ENCODE results near the gene TRMT1. TPM values are rescaled to one million over a fixed set of nuclear protein-coding genes. Genes with fewer than 3 reads are reported as not detected.

Gene TRMT1
- total RNA-seq, 2 donors from 2014 or later = 22.0 to 23.6 TPM

DNA sequence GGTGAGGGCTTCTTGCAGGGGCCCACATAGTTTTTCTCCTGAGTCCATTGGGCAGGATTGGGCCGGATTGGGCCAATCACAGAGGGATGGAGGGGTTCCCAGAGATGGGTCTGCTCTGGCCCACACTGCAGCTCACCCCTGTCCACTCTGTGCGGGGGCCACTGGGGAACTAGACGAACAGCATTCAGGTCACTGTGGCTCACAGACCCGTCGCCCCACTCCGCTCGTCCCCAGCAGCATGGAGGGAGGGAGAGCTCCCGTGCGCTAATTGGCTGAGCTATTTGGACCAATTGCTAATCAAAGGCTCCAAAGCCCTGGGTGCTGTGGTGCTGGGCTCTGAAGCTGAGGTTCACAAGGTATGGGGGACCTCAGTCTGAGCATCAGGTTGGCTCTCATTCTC, 12.8 kb upstream of the TRMT1 start:
- no peak for ATAC-seq
- intact Hi-C loops (cut with DNase I, micrococcal nuclease) = no loop called here
- no peak for DNase-seq

GRCh38 chr19:13128583-13128982, 12.0 kb upstream of the TRMT1 start:
- intact Hi-C loops (cut with DNase I, micrococcal nuclease) = no loop called here
- no peak for ATAC-seq

GRCh38 chr19:13127811-13128575, 11.5 kb upstream of the TRMT1 start:
- intact Hi-C loops (cut with DNase I, micrococcal nuclease) = no loop called here
- ATAC-seq (no peak), DNase-seq (no peak)

More at GRCh38 chr19:13128583-13128982, 12.0 kb upstream of the TRMT1 start:
- no peak for DNase-seq

- intact Hi-C loops (cut with DNase I, micrococcal nuclease) = no loop called here
- no peak for DNase-seq
- no peak for ATAC-seq
These were observed 10.5 kb upstream of the TRMT1 start for GRCh38 chr19:13127051-13127450.

GRCh38 chr19:13122980-13123957, 6.7 kb upstream of the TRMT1 start:
- intact Hi-C loops (cut with DNase I, micrococcal nuclease) = no loop called here
- no peak for ATAC-seq
- no peak for DNase-seq

GRCh38 chr19:13122275-13122878, 5.8 kb upstream of the TRMT1 start:
- DNase-seq = no peak
- intact Hi-C loops (cut with DNase I, micrococcal nuclease) = no loop called here

DNA sequence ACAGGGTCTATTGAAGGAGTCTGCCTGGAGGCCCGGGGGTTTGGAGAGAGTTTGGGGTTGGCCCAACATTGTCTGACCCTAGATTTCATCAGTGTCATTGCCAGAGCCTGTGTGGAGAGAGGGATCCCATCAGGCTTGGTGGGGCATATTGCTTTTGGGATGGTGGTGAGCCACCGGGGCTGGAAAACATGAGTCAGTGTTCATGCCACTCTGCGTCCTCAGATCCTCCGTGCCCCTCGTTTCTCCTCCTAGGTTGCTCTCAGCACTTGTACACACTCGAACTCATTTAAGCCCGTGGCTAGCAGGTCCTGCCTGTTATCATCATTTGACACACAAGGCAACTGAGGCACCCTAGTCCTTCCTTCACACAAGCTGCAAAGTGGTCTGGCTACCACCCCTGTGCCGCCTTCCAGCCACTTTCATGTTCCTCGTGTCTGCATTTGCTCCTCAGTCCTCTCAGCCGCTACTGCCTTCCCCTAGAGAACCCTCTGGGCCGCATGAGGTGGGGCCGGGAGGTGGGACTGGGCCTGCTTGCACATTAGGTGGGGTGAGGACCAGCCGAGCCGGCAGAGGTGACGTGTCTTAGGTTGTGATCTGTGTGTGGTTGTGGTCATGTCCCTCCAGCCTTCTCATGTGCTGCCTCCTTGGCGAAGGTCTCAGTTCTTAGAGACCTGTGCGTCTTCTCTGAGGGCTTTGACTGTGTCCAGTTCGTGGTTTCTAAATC, 5.2 kb upstream of the TRMT1 start:
- intact Hi-C loops (cut with DNase I, micrococcal nuclease) = no loop called here
- DNase-seq (no peak), ATAC-seq (no peak)

More at GRCh38 chr19:13122275-13122878, 5.8 kb upstream of the TRMT1 start:
- no peak for ATAC-seq

GRCh38 chr19:13120817-13121216, 4.3 kb upstream of the TRMT1 start:
- no peak for ATAC-seq
- intact Hi-C loops (cut with DNase I, micrococcal nuclease) = no loop called here
- no peak for DNase-seq

DNA sequence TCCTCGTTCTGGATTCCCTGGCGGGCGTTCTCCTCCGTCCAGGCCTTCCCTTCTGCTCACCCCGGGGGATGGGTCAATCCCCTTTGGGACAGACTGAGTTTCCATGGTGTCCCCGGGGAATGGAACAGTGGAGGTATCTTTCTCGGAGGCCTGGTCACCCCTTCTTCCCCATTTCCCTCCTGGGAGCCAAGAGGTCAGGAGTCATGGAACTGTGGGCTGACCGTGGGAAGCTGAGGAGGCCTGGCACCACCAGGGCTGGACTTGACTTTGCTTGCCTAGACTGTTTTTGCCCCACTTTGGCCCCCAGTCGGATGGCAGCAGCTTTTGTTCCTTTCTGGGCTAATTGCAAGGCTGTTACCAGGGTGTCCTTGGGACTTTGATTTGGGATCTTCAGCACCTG, 3.5 kb upstream of the TRMT1 start:
- no peak for DNase-seq
- no peak for ATAC-seq
- intact Hi-C loops (cut with DNase I, micrococcal nuclease) = no loop called here

DNA sequence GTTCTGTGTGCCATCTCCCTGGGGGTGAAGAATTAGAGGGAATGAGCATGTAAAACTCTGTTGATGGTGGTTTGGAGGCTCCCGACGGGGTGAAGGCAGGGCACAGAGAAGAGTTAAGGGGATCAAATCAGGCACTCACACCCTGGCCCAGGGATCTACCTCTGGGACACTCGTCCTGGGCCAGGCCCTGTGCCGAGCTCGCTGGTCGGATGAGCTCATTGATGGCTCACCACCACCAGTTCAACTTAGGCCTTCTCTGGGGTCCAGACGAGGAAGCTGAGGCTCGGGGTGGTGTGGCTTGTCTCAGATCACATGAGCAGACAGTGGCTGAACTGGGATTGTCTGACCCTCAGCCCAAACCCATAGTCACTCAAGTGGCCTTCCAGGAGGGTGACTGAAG, 3.1 kb upstream of the TRMT1 start:
- no peak for DNase-seq
- ATAC-seq = no peak
- intact Hi-C loops (cut with DNase I, micrococcal nuclease) = no loop called here

DNA sequence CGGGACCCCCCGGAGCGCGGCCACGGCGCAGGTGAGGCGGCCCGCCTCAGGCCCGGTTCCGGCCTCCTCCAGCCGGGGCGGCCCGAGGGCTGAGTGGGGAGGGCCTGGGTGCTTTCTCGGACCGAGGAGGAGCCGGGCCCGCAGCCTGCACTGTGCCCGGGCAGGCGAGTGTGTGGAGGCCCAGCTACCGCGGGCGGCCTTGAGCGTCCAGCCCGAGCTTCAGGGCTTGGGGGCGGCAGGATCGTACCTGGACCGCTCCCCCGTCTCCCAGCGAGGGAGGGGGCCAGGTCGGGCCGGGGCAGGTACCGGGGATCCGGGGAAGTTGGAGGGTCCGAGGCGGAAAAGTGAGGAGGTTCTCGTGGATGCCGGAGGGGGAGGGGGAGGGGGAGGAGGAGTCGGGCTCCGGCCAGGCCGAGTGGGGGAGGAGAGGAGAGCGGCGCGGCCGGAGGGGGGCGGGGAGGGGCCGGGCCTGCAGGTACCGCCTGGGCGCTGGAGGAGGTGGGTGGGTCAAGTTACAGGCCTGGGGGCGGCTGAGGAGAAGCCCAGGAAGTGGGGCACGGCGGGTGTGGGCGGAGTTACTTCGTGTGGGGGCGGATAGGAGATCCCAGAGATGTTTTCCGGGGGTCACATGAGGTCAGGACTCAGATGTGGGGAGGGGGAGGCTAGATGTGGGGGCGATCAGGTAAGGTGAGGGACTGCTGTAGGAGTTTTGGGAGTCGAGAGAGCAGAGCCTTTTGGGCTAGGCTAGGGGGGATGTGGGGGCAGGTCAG, 2.1 kb upstream of the TRMT1 start:
- intact Hi-C loops (cut with DNase I, micrococcal nuclease) = no loop called here
- DNase-seq (peak; percentile 69 to 72), ATAC-seq (peak; percentile 17)

- peak; percentile 89 for ATAC-seq
- intact Hi-C loops (cut with DNase I, micrococcal nuclease) = no loop called here
- peak; percentile 89 to 90 for DNase-seq
These were observed 1.4 kb upstream of the TRMT1 start, which contains the start of gene NACC1 for GRCh38 chr19:13117772-13118423. Gene NACC1, plus strand, starts transcription at chr19:13118264. Its CDS starts 16,944 bp downstream, at chr19:13135208.

DNA sequence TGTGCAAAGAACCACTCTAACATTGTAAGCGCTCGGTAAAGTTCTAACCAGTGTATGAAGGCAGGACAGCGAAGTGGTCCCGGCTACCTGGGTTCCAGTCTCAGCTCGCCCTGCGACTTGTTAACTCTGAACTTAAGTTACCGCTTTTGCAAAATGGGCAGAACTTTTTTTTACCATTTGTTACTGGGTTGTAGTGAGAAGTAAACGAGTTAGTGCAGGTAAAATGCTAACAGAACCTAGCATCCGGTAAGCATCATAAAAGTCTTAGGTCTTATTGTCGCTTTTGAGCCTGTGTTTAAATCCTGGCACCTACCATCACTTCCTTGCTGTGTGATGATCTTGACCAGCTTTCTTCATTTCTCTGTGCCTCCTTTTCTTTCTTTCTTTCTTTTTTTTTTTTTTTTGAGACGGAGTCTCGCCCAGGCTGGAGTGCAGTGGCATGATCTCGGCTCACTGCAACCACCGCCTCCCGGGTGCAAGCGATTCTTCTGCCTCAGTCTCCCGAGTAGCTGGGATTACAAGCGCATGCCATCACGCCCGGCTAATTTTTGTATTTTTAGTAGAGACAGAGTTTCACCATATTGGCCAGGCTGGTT, 734 bp upstream of the TRMT1 start:
- intact Hi-C loops (cut with DNase I, micrococcal nuclease) = no loop called here
- ATAC-seq (peak; percentile 18), DNase-seq (peak in 1 of 2 donors; percentile 40)

DNA sequence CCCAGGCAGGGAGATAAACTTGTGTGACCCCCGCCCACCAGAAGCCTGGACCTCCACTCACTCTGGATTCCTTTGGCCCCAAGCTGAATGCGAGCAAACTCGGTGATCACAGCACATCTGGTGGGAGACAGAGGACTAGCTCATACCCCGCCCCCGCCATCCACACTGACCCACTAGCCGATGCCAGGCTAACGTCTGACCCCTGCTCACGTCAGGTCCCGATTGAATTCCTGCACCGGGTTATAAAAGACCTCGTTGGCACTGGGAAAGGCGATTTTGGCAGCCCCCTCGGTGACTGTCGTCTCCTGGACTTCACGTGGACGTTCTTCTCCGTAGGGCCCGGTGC, 631 bp downstream of the TRMT1 start:
- DNase-seq (no peak), ATAC-seq (no peak)
- intact Hi-C loops (cut with DNase I, micrococcal nuclease) = no loop called here

DNA sequence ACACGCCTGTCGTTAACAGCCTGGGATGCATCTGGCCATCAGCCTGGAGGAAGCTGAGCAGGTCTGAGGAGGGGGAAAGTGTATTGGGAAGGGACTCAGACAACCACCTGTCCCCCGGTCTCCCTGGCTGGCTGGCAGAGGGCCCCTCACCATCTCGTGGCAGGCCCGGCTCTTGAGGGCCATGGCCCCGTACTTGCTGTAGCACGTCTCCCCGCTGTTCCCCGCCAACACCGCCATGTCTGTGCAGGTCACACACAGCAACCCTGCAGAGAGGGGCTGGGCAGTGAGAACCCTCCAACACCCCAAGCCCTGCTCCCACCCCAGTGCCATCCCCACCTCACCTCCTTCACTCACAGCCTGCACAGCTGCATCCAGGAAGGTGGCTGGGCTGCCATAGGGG, 4.0 kb downstream of the TRMT1 start:
- intact Hi-C loops (cut with DNase I, micrococcal nuclease) = no loop called here
- ATAC-seq (no peak), DNase-seq (no peak)

DNA sequence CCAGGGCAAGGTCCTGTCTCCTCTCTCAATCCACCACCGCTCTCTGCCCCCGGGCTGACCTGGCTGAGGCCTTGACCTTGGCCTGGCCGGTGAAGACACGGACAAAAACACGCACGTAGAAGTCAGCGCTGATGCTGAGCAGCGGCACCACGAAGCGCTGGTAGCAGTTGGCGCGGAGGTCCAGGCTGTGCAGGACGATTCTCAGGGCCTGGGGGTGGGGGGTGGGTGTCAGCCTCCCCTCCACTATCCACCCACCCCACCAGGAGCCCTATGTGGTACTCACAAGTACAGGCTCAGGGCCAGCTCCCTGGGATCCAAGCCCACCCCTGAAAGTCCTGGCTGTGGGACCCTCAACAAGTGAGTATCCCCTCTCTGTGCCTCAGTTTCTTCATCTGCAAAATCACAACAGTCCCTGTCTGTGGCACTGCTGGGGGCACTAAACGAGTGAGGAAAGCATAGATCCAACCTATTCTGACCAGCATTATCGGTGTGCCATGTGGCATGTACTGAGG, 6.4 kb downstream of the TRMT1 start:
- no peak for ATAC-seq

More for the DNA sequence above, 6.4 kb downstream of the TRMT1 start:
- intact Hi-C loops (cut with DNase I, micrococcal nuclease) = no loop called here
- DNase-seq = no peak
